HCT116 (cell line): ENCODE results near the gene LRRFIP1. TPM values are rescaled to one million over a fixed set of nuclear protein-coding genes. Genes with fewer than 3 reads are reported as not detected.

Experiments used
- ATAC-seq: fragments of 200-7000 bp; cut with Tn5 transposase; 2 replicates; pipeline ENCODE4 v1.9.1; 2020; ENCODE audit warnings: mild to moderate bottlenecking, moderate library complexity
- BruUV-seq: library from RNA; stranded (reverse); fragments of 400-500 nt; replicated peaks from 2 replicates; lab custom pipeline; 2021; lab: Mats Ljungman, UMichigan
- CTCF ChIA-PET: fragments of 300-600 bp; sonication (Branson Sonifier 250); formaldehyde crosslinking; loops from one replicate; lab custom pipeline; 2021; ENCODE audit warnings: antibody characterized with exemption; lab: Charles Lee
- POLR2A ChIA-PET: fragments of 300-600, 350-600 bp; sonication (Branson Sonifier 250); formaldehyde crosslinking; loops from one replicate; lab custom pipeline; 2021; ENCODE audit warnings: antibody characterized with exemption; lab: Charles Lee
- RAD21 ChIA-PET, 2 experiments: fragments of 300-600 bp; sonication (Branson Sonifier 250); formaldehyde crosslinking; loops; one replicate each; lab custom pipeline; 2023; ENCODE audit warnings: low total read pairs in 2 of 2; ENCODE audit not compliant: uncharacterized antibody in 2 of 2, unreplicated experiment in 2 of 2, low non-redundant PET in 1 of 2; lab: Charles Lee
- DNase-seq: peaks from one replicate; pipeline ENCODE4 v3.0.0-alpha.2; 2010; ENCODE audit warnings: low read depth, low spot score
- H2AFZ ChIP-seq: fragments of 200-600 bp; shearing (Covaris generic), sonication (generic); 2 replicates; pipeline ENCODE4 v1.6.1; 2017; ENCODE audit warnings: low read depth, mixed run types, mixed read lengths, antibody characterized with exemption, low read length; ENCODE audit not compliant: poor library complexity, severe bottlenecking
- H3K27ac ChIP-seq: 2 replicates; pipeline ENCODE4 v1.5.1; 2012; ENCODE audit warnings: low read depth, low read length
- H3K27me3 ChIP-seq: fragments of 200-600 bp; sonication (generic); 2 replicates; pipeline ENCODE4 v1.6.1; 2016; ENCODE audit warnings: mixed run types, low read length, mixed read lengths; ENCODE audit not compliant: insufficient read depth
- H3K36me3 ChIP-seq, 2 experiments: fragments of 200-500 bp in 1 of 2; fragments of 200-600 bp in 1 of 2; sonication (Bioruptor generic) in 1 of 2; sonication (generic) in 1 of 2; 2 replicates each; pipeline versions ENCODE4 v1.5.1 to v1.6.1; 2014 to 2016; ENCODE audit warnings: low read length in 2 of 2, inconsistent platforms in 1 of 2, mixed read lengths in 1 of 2, mixed run types in 1 of 2; ENCODE audit not compliant: insufficient read depth in 2 of 2, control insufficient read depth in 1 of 2
- H3K4me1 ChIP-seq, 2 experiments: fragments of 200-600 bp in 1 of 2; sonication (generic) in 1 of 2; 2 replicates each; pipeline versions ENCODE4 v1.5.1 to v1.6.1; 2012 to 2017; ENCODE audit warnings: low read length in 2 of 2, inconsistent platforms in 1 of 2, mild to moderate bottlenecking in 1 of 2, mixed read lengths in 1 of 2, mixed run types in 1 of 2, moderate library complexity in 1 of 2; ENCODE audit not compliant: insufficient read depth in 2 of 2, control insufficient read depth in 1 of 2
- H3K4me2 ChIP-seq: fragments of 200-600 bp; sonication (generic); 2 replicates; pipeline ENCODE4 v1.6.1; 2017; ENCODE audit warnings: mixed run types, low read length, mixed read lengths
- H3K4me3 ChIP-seq, 2 experiments: fragments of 200-600 bp in 1 of 2; sonication (generic) in 1 of 2; replicated peaks in 1 of 2; 2 replicates each; pipeline ENCODE4 v1.5.1; 2011 to 2016; ENCODE audit warnings: low read length in 2 of 2, control low read depth in 1 of 2, low read depth in 1 of 2, mild to moderate bottlenecking in 1 of 2, mixed read lengths in 1 of 2, mixed run types in 1 of 2
- H3K79me2 ChIP-seq: fragments of 200-600 bp; sonication (generic); 2 replicates; pipeline ENCODE4 v1.6.1; 2017; ENCODE audit warnings: mild to moderate bottlenecking, mixed run types, low read length, moderate library complexity, mixed read lengths; ENCODE audit not compliant: insufficient read depth
- H3K9ac ChIP-seq: fragments of 200-600 bp; sonication (generic); 2 replicates; pipeline ENCODE4 v1.6.1; 2016; ENCODE audit warnings: low read length, mixed read lengths
- H3K9me2 ChIP-seq: fragments of 200-600 bp; sonication (generic), shearing (Covaris generic); 2 replicates; pipeline ENCODE4 v1.6.1; 2017; ENCODE audit warnings: mixed run types, mild to moderate bottlenecking, moderate library complexity; ENCODE audit not compliant: insufficient read depth
- H3K9me3 ChIP-seq, 2 experiments: fragments of 200-500 bp in 1 of 2; fragments of 200-600 bp in 1 of 2; sonication (Bioruptor generic) in 1 of 2; sonication (generic) in 1 of 2; 2 replicates each; pipeline ENCODE4 v1.6.1; 2014 to 2017; ENCODE audit warnings: low read length in 2 of 2, mixed read lengths in 2 of 2, inconsistent platforms in 1 of 2, low read depth in 1 of 2, mild to moderate bottlenecking in 1 of 2, mixed run types in 1 of 2, moderate library complexity in 1 of 2; ENCODE audit not compliant: control insufficient read depth in 1 of 2, insufficient read depth in 1 of 2
- H4K20me1 ChIP-seq: fragments of 200-600 bp; sonication (generic), shearing (Covaris generic); 2 replicates; pipeline ENCODE4 v1.6.1; 2017; ENCODE audit warnings: mixed run types, mild to moderate bottlenecking, moderate library complexity; ENCODE audit not compliant: insufficient read depth
- CBX3 ChIP-seq: IDR thresholded peaks from 2 replicates; pipeline ENCODE4 v1.6.1; 2012; ENCODE audit warnings: low read depth
- CEBPB ChIP-seq: IDR thresholded peaks from 2 replicates; pipeline ENCODE4 v1.6.1; 2012; ENCODE audit warnings: low read depth
- CTCF ChIP-seq, 3 experiments: fragments of 200-600 bp in 1 of 3; sonication (generic) in 1 of 3; IDR thresholded peaks in 2 of 3; conservative IDR thresholded peaks in 1 of 3; 2 replicates each; pipeline ENCODE4 v1.5.1; 2012 to 2017; ENCODE audit warnings: low read depth in 2 of 3, low read length in 2 of 3, antibody characterized with exemption in 1 of 3, borderline replicate concordance in 1 of 3, control low read depth in 1 of 3, mild to moderate bottlenecking in 1 of 3, mixed read lengths in 1 of 3, mixed run types in 1 of 3, moderate library complexity in 1 of 3; ENCODE audit not compliant: insufficient read depth in 1 of 3
- EGR1 ChIP-seq: IDR thresholded peaks from 2 replicates; pipeline ENCODE4 v1.6.1; 2012; ENCODE audit warnings: low read depth
- ELF1 ChIP-seq: IDR thresholded peaks from 2 replicates; pipeline ENCODE4 v1.6.1; 2012; ENCODE audit warnings: low read depth, borderline replicate concordance
- EZH2phosphoT487 ChIP-seq: fragments of 200-600 bp; IDR thresholded peaks from 2 replicates; pipeline ENCODE4 v1.6.1; 2018; ENCODE audit warnings: antibody characterized with exemption, borderline replicate concordance
- FOSL1 ChIP-seq: IDR thresholded peaks from 2 replicates; pipeline ENCODE4 v1.6.1; 2012; ENCODE audit warnings: low read depth
- MAX ChIP-seq: IDR thresholded peaks from 2 replicates; pipeline ENCODE4 v1.6.1; 2012
- POLR2AphosphoS5 ChIP-seq: IDR thresholded peaks from 2 replicates; pipeline ENCODE4 v1.6.1; 2011; ENCODE audit warnings: mild to moderate bottlenecking, low read depth, low read length, moderate library complexity
- RAD21 ChIP-seq: IDR thresholded peaks from 2 replicates; pipeline ENCODE4 v1.6.1; 2012; ENCODE audit warnings: low read depth, mild to moderate bottlenecking
- REST ChIP-seq: IDR thresholded peaks from 2 replicates; pipeline ENCODE4 v1.6.1; 2012; ENCODE audit warnings: low read depth
- SIN3A ChIP-seq: IDR thresholded peaks from 2 replicates; pipeline ENCODE4 v1.6.1; 2012; ENCODE audit warnings: low read depth
- SP1 ChIP-seq: IDR thresholded peaks from 2 replicates; pipeline ENCODE4 v1.6.1; 2012; ENCODE audit warnings: low read depth
- SRF ChIP-seq: IDR thresholded peaks from 2 replicates; pipeline ENCODE4 v1.6.1; 2012; ENCODE audit warnings: low read depth
- TCF7L2 ChIP-seq: IDR thresholded peaks from 2 replicates; pipeline ENCODE4 v1.7.0; 2011; ENCODE audit warnings: borderline replicate concordance, inconsistent platforms; ENCODE audit not compliant: insufficient read depth, insufficient read length; ENCODE audit errors: extremely low read depth
- YY1 ChIP-seq: IDR thresholded peaks from 2 replicates; pipeline ENCODE4 v1.6.1; 2011; ENCODE audit warnings: low read length, low read depth, moderate library complexity, mild to moderate bottlenecking; ENCODE audit not compliant: insufficient replicate concordance; ENCODE audit errors: extremely low read depth
- ZBTB33 ChIP-seq: IDR thresholded peaks from 2 replicates; pipeline ENCODE4 v1.6.1; 2011; ENCODE audit warnings: mild to moderate bottlenecking, low read length, moderate library complexity; ENCODE audit not compliant: insufficient replicate concordance; ENCODE audit errors: extremely low read depth
- ZFX ChIP-seq: fragments of 450-650 bp; IDR thresholded peaks from 2 replicates; pipeline ENCODE4 v1.6.1; 2017
- ZNF274 ChIP-seq: fragments of 200-500 bp; sonication (Bioruptor generic); IDR thresholded peaks from 2 replicates; pipeline ENCODE4 v1.6.1; 2014; ENCODE audit warnings: mild to moderate bottlenecking, low read depth, low read length, inconsistent platforms
- intact Hi-C: fragments of 100-400 bp; cut with micrococcal nuclease; formaldehyde crosslinking; loops from 2 replicates; pipeline ENCODE4 v1.10.0; 2022
- total RNA-seq: library from RNA; stranded (reverse); gene quantifications from one replicate; pipeline ENCODE4 v1.2.1, GENCODE V29; 2021; ENCODE audit not compliant: unreplicated experiment

The LRRFIP1 gene
- total RNA-seq, 1 experiment from 2014 or later: 76.9 TPM

- no peak for ATAC-seq
- RAD21 ChIA-PET: no interaction called here
- Histone ChIP-seq H3K9me2 (no peaks in the 10 kb centered on the region), H4K20me1 (no peaks in the 10 kb centered on the region; the same call in 1 of the 2 replicates), H3K4me1 (no peaks in the 10 kb centered on the region), H3K9ac (no peak overlapping the region), H3K27me3 (no peaks in the 10 kb centered on the region), H3K9me3 (no peaks in the 10 kb centered on the region), H3K79me2 (no peaks in the 10 kb centered on the region), H3K36me3 (peaks cover 32 to 39% of the 10 kb centered on the region in 2 experiments; a peak in 3 of 4 replicates), H2AFZ (no peak overlapping the region), H3K4me3 (no peak overlapping the region), H3K27ac (no peak overlapping the region), H3K4me2 (no peak overlapping the region)
- no peak for DNase-seq
- TF ChIP-seq CEBPB (no peak), ZBTB33 (no peak), EGR1 (no peak), ZNF274 (no peak), FOSL1 (no peak), REST (no peak), EZH2phosphoT487 (no peak), CBX3 (no peak), CTCF (IDR thresholded peaks at IDR 0.05 in 2 of 3, conservative IDR thresholded peaks at IDR 0.05 in 1 of 3; ENCODE audit: borderline replicate concordance in 1 of 3, insufficient read depth in 1 of 3, low read depth in 2 of 3, low read length in 2 of 3) (no peak), ELF1 (no peak), SIN3A (no peak), POLR2AphosphoS5 (no peak), TCF7L2 (no peak), SRF (no peak), RAD21 (no peak), YY1 (no peak), ZFX (no peak), MAX (no peak), SP1 (no peak)
- BruUV-seq: no TSS peak
- POLR2A ChIA-PET: no interaction called here
- CTCF ChIA-PET: no interaction called here
- intact Hi-C loops: no loop called here
Measured at GRCh38 chr2:237758185-237758584, 130.8 kb downstream of the LRRFIP1 start.
